ENCODE results near the gene PLEKHA6.
"Not testable (repeated sequence)": the region's sequence is repeated elsewhere in the genome, so short reads cannot be mapped to it uniquely, and the experiment has no call there.

Gene PLEKHA6

DNA sequence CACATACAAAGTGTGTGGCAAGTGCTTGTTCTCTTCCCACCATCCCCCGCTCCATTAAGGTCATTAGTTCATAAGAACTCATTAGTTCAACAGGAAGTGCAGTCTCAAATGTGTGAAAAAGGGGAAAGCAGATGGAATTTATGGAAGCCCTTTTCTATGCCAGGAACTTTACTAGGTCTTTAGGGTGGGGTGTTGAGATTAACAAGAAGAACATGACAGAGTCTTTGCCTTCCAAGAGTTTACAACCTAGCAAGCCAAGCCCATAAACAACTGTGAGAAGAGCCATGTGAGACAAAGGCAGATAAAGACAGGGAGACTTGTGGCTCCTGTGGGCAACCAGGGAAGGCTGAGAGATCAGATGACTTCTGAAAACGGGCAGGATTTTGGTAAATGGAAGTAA lies 21.4 kb downstream of the PLEKHA6 start:
- DNase-seq (ENCODE audit: low read depth in 2 of 2): no peak

GRCh38 chr1:204337583-204337982 lies 22.1 kb downstream of the PLEKHA6 start:
- no peak for DNase-seq (ENCODE audit: low read depth in 2 of 2)

- no peak for DNase-seq (ENCODE audit: low read depth in 2 of 2)
These were observed 22.7 kb downstream of the PLEKHA6 start for GRCh38 chr1:204337036-204337429.

DNA sequence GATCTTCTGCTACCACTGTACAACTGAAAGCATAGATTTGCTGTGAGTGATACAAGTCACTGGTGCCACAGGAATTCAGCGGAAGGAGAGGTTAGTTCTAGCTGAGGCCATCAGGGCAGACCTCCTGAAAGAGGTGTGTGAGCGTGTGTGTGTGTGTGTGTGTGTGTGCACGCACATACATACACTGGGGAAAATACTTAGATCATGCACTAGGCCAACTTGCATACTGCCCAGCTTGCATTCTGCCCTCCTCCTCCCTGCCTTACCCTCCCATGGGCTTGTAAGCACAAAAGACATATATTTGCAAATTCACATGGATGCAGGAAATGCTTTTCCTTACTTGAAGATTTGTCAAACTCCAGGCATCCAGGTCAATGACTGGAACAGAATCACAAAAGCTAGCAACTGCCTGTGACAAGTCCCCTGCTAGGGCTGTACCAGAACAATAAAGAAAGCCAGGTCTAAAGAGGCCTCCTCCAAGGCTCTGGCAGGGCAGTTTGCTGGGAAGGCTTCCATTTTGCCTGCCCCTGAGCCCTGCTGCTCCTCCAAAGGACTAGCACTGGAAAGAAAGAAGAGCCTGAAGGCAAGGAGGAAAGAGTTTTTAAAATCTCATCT lies 23.2 kb downstream of the PLEKHA6 start:
- no peak for DNase-seq (ENCODE audit: low read depth in 2 of 2)

GRCh38 chr1:204335533-204335932 lies 24.2 kb downstream of the PLEKHA6 start:
- no peak for DNase-seq (ENCODE audit: low read depth in 2 of 2)

- no peak for DNase-seq (ENCODE audit: low read depth in 2 of 2)
These were observed 24.6 kb downstream of the PLEKHA6 start for GRCh38 chr1:204335085-204335484.

DNA sequence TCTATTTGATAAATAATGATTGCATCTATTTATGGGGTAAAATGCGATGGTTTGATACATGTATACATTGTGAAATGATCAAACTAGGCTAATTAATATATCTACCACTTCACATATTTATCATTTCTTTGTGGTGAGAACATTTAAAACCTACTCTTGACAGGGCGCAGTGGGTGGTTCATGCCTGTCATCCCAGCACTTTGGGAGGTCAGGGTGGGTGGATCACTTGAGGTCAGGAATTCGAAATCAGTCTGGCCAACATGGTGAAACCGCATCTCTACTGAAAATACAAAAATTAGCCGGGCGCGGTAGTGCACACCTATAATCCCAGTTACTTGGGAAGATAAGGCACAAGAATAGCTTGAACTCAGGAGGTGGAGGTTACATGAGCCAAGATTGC lies 25.3 kb downstream of the PLEKHA6 start:
- DNase-seq (ENCODE audit: low read depth in 2 of 2): no peak

DNA sequence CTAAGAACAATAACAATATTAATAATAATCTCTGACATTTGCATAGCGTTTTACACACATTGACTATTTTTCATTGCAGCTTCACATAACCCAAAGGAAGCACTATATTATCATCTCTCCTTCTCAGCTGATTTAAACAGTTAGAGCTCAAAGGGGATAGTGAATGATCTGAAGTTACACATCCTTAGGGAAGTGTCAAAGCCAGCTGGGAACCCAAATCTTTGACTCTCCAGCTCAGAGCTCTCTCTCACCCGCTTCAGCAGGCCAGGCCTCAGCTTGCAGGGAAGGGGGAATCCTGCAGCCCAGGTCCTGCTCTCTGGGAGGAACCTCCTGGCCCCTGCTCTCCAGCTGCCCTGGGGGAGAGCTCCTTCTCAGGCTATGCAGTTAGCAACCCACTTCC lies 26.3 kb downstream of the PLEKHA6 start:
- DNase-seq (ENCODE audit: low read depth in 2 of 2): no peak

- DNase-seq (ENCODE audit: low read depth in 2 of 2): no peak
These were observed 27.8 kb downstream of the PLEKHA6 start for GRCh38 chr1:204331847-204332487.

DNA sequence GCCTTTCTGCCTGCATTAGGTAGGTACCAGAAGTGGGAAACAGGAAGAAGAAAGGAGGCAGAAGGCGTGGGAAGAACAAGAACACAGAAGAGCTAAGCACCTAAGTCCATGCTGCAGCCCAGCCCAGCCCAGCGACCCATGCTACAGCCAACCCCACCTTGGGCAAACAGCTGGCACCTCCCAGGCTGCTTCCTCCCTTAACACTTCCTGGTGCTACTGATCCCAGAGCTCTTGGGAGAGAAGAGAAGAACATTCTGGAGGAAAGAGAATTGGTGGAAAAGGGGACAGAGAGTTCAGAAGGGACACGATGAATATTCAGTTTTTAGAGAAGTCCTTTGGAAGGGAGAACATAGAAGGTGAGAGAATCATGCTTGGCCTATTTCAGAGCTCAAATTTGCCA lies 28.5 kb downstream of the PLEKHA6 start:
- no peak for DNase-seq (ENCODE audit: low read depth in 2 of 2)

DNA sequence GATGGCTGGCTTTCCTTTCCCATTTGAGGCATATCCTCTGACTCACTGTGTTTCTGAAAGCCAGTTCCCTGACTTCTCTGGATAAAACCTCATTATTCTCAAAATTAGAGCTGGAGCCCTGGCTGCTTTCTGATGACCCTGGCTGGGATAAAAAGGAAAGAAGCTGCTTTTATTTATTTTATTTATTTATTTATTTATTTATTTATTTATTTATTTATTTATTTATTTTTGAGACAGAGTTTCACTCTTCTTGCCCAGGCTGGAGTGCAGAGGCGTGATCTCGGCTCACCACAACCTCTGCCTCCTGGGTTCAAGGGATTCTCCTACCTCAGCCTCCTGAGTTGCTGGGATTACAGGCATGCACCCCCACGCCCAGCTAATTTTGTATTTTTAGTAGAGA lies 31.9 kb downstream of the PLEKHA6 start:
- DNase-seq (ENCODE audit: low read depth in 2 of 2): not testable (repeated sequence)

GRCh38 chr1:204327359-204327758 lies 32.4 kb downstream of the PLEKHA6 start:
- DNase-seq (ENCODE audit: low read depth in 2 of 2): no peak

DNA sequence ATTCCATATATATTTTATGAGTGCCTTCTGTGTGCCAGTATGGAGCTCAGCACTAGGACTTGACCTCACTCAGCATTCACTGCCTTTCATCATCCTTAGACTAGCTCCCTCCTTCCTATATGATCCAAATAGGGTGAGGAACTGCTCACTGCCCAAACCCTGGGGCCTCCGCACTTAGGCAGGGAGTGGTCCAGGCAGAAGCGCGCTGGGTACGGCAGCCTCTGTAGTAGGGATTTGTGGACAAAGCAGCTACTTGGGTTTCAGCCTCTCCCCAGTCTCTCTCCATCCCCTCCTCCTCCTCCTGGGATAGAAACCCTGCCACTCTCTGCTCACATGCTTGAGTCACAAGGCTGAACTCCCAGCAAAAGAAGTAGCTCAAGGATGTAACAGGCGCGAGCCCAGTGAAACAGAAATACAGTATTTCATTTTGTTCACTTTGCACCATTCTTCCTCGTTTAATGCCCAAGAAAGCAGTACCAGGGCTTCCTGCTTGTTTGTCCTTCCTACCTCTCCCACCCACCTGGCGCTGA lies 32.9 kb downstream of the PLEKHA6 start:
- no peak for DNase-seq (ENCODE audit: low read depth in 2 of 2)

- no peak for DNase-seq (ENCODE audit: low read depth in 2 of 2)
These were observed 33.8 kb downstream of the PLEKHA6 start for GRCh38 chr1:204325944-204326343.

GRCh38 chr1:204323887-204324286 lies 35.8 kb downstream of the PLEKHA6 start:
- no peak for DNase-seq (ENCODE audit: low read depth in 2 of 2)

DNA sequence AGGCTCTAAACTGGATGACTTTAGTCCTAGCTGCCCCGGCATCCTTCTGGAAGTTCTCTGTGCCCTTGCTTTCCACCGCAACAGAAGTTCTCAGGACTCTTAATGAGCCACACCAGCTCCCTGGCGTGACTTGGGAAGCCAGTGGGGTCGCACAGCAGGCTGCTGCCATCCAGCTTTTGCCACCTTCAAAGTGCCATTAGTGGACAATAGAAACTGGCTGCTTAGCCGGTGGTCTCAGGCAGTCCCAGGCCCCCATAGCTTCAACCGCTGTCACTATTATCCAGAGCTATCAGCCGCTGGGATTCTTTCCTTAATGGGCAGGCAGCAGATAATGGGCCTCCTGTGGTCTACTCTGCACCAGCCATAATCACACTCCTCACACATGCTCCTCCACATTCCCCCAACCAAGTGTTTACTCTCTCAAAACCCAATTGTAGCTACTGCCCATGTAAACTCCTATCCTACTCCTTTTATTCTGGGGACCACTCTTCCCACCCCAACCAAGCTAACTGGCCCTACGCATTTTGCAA lies 37.3 kb downstream of the PLEKHA6 start:
- DNase-seq (ENCODE audit: low read depth in 2 of 2): no peak

GRCh38 chr1:204321665-204322064 lies 38.1 kb downstream of the PLEKHA6 start:
- no peak for DNase-seq (ENCODE audit: low read depth in 2 of 2)

DNA sequence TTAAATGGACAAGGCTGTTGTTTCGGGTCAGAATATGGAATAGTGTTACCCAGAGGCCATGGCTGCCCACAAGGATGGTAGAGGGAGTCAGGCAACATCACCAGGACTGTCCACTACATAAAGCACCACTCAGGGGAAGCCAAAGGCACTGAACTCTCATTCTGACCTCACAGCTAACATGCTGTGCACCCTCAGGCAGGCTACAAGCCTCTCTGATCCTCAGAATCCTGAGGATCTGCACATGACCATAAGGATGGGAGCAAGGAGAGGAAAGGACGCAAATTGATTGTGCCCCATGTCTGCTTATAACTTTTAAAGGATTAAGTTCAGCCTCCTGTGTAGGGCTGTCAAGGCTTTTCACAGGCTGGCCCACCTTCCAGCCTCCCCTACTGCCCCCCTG lies 38.7 kb downstream of the PLEKHA6 start:
- DNase-seq (ENCODE audit: low read depth in 2 of 2): no peak

- no peak for DNase-seq (ENCODE audit: low read depth in 2 of 2)
These were observed 39.3 kb downstream of the PLEKHA6 start for GRCh38 chr1:204320382-204320804.

DNA sequence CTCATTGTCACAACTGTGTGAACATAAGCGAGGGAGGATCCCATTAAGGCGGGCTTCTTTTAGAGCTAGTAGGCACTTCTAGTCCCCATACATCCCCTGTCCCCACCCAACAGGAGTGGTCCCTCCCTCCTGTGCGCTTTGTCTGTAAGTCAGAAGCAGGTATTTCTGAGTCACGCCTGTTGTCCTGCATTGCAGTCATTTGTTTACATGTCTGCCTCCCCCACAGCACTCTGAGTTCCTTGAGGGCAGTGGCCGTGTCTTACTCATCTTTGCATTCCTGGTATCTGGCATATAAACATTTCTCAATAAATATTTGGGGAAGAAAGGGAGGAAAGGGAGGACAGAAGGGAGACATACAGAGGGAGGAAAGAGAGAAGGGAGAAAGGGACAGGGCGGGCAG lies 40.3 kb downstream of the PLEKHA6 start:
- no peak for DNase-seq (ENCODE audit: low read depth in 2 of 2)

DNA sequence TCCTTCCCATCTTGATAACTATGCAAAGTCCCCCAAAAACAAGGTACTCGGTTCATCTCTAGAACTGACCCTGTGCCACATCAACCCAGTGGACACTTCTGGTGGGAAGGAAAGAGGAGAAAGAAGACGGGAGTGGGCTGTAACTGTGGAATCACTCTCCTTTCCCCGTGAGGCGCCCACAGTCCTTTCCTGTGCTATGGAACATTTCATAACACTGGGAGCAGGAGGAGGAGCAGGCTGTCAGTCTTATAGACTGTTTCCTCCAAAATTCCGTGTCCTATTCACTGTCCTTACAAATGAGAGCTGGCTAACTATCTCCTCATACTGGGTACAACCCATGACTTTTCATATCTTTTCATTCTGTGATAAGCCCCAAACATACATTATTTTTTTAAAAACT lies 40.7 kb downstream of the PLEKHA6 start:
- DNase-seq (ENCODE audit: low read depth in 2 of 2): no peak

DNA sequence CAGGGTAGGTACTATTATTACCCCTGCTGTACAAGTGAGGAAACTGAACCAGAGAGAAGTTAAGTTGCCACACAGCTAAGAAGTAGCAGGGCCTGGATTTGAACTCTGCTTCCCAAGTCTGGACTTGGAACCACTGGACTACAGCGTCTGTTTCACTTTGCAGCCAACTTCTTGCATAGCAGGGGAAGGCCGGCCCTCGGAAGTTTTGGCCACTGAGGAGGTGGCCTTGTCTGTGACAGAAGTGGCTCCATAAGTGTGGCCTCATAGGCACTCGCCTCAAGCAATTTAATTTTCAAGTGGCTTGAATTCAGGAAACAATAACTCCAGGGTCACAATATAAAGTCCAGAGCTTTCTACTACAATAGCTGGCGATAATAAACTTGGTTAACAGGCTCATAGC lies 41.4 kb downstream of the PLEKHA6 start:
- no peak for DNase-seq (ENCODE audit: low read depth in 2 of 2)

- no peak for DNase-seq (ENCODE audit: low read depth in 2 of 2)
These were observed 42.6 kb downstream of the PLEKHA6 start for GRCh38 chr1:204317170-204317569.

Measured in stimulated activated CD8-positive, alpha-beta memory T cell treated with anti-CD3 and anti-CD28 coated beads, Interleukin-2, amount 100 ng/mL, for 1 hour (primary cell).